ENCODE data around the gene KRT36. TPM values are rescaled to one million over a fixed set of nuclear protein-coding genes. Genes with fewer than 3 reads are reported as not detected.
A peak's percentile ranks its signal among the peaks of the same experiment; 100 is the strongest.

KRT36 gene
- polyA plus RNA-seq, 3 donors = 0.24 to 0.87 (median 0.25) TPM

DNA sequence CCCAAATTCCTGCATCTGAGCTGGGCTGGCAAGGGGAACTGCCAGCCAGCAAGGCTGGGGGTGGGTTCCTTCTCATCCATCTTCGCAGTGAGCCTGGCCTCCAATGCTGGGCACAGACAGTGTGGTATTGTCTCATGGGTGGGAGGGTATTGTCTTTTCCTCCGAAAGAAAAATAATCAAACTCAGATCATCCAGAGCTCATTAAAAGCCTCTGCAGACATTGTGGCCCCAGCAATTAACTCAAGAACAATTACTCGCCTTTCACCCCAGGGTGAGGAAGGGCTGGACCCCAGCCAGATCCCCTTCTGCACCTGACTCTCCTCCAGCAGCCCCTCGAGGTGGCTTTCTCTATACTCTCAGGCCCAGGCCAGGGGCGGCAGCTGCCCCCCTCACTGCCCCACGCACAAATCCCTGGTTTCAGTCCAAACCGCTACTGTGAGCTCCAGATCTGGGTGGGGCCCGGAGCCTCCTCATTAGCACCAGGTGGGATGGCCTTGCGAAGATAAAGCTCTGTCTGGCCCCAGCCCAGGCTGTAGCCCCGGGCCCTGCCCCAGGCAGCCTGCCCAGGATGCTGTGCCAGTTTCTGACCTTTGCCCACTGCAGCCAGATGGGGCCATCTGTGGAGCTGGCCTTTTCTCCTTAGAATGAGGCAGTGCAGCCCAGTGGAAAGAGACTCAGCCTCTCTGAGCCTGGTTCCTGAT is 31.3 kb upstream of the KRT36 start:
- no peak overlapping the region for H2AFZ ChIP-seq (ENCODE audit: insufficient read depth, low read depth, low read length, poor library complexity, severe bottlenecking)
- H3K27me3 ChIP-seq (ENCODE audit: control insufficient read depth in 2 of 2, insufficient read depth in 2 of 2, low read length in 2 of 2) = peaks cover 2 to 13% of the 10 kb centered on the region in 2 donors
- H3K36me3 ChIP-seq (replicated peaks in 1 of 2; ENCODE audit: control insufficient read depth in 1 of 2, insufficient read depth in 2 of 2, low read length in 2 of 2) = no peaks in the 10 kb centered on the region
- no peaks in the 10 kb centered on the region for H3K36me3 Mint-ChIP-seq
- H3K4me1 ChIP-seq (ENCODE audit: control insufficient read depth in 1 of 2, insufficient read depth in 2 of 2, low read length in 2 of 2) = peaks cover 9 to 11% of the 10 kb centered on the region in 2 donors
- peaks cover 13 to 24% (median 15%) of the 10 kb centered on the region in 3 donors for H3K27me3 Mint-ChIP-seq (ENCODE audit: low read depth in 3 of 3)
- no peak overlapping the region for H3K4me3 Mint-ChIP-seq
- no peak overlapping the region for H3K4me3 ChIP-seq (replicated peaks in 1 of 3; ENCODE audit: low read depth in 2 of 3, low read length in 3 of 3)
- no peak overlapping the region for H3K27ac Mint-ChIP-seq
- peaks cover 9% of the 10 kb centered on the region for H3K4me1 Mint-ChIP-seq
- no peaks in the 10 kb centered on the region for H3K9me3 ChIP-seq (replicated peaks in 1 of 2; ENCODE audit: control insufficient read depth in 1 of 2, insufficient read depth in 1 of 2, low read length in 2 of 2)
- peaks cover 0 to 1% (median 0%) of the 10 kb centered on the region in 7 donors for H3K9me3 Mint-ChIP-seq
- H3K27ac ChIP-seq (ENCODE audit: low read depth in 1 of 2, low read length in 2 of 2) = no peak overlapping the region
- H4K20me1 ChIP-seq (ENCODE audit: insufficient read depth, low read length) = no peaks in the 10 kb centered on the region
- TF ChIP-seq, protein P1, sequence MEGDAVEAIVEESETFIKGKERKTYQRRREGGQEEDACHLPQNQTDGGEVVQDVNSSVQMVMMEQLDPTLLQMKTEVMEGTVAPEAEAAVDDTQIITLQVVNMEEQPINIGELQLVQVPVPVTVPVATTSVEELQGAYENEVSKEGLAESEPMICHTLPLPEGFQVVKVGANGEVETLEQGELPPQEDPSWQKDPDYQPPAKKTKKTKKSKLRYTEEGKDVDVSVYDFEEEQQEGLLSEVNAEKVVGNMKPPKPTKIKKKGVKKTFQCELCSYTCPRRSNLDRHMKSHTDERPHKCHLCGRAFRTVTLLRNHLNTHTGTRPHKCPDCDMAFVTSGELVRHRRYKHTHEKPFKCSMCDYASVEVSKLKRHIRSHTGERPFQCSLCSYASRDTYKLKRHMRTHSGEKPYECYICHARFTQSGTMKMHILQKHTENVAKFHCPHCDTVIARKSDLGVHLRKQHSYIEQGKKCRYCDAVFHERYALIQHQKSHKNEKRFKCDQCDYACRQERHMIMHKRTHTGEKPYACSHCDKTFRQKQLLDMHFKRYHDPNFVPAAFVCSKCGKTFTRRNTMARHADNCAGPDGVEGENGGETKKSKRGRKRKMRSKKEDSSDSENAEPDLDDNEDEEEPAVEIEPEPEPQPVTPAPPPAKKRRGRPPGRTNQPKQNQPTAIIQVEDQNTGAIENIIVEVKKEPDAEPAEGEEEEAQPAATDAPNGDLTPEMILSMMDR (IDR thresholded peaks at IDR 0.05) = no peak
- no peak for DNase-seq
- intact Hi-C loops (cut with micrococcal nuclease) = no loop called here
- no peak overlapping the region for H3K4me2 ChIP-seq (replicated peaks; ENCODE audit: extremely low read depth, low read length, poor library complexity, severe bottlenecking)
- 90% methylated on average over 8 of the region's 10 CpGs for WGBS (ENCODE audit: insufficient coverage)
- no peaks in the 10 kb centered on the region for H3K79me2 ChIP-seq (ENCODE audit: insufficient read depth, low read length)
- no peak overlapping the region for H3K9ac ChIP-seq (ENCODE audit: insufficient read depth, low read length, poor library complexity, severe bottlenecking)

DNA sequence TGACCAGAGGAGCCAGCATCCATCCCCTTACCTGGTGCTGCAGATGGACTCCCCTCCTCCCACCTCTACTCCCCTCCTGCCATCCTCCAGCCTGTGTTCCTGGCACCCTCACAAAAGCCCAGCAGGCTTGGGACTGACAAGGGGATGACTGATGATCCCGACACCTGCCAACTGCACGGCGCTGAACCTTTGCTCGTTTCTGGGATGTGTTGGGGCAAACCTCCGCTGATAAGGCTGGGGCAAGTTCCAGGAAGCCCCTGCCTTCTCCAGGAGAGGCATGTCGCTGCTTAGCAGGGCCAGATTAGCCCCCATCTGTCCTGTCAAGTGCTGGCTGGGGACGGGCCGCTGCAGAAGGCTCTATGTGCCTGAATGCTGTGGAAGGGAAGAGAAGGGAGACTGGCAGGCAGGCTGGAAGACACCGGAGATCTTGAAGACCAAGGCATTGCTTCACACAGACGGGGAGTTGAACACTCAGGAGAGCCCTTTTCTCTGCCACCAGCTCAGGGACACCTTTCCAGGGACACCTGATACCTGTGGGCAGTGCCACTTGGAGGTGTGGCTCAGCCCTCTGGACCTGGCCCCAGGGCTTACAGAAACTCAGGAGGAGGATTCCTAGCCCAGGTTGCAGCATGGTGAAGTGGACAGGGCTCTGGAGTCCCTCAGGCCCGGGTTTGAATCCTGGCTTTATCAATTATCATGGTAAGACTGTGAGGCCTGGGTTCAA is 30.0 kb upstream of the KRT36 start:
- H3K27ac Mint-ChIP-seq = peak overlapping the region in 1 of 7 donors; percentile 74
- H3K36me3 ChIP-seq (replicated peaks in 1 of 2; ENCODE audit: control insufficient read depth in 1 of 2, insufficient read depth in 2 of 2, low read length in 2 of 2) = no peaks in the 10 kb centered on the region
- WGBS (ENCODE audit: insufficient coverage) = 82% methylated on average over 9 of the region's 11 CpGs
- peaks cover 6 to 17% (median 10%) of the 10 kb centered on the region in 3 donors for H3K27me3 Mint-ChIP-seq (ENCODE audit: low read depth in 3 of 3)
- H3K4me3 Mint-ChIP-seq = no peak overlapping the region
- peaks cover 9% of the 10 kb centered on the region for H3K4me1 Mint-ChIP-seq
- TF ChIP-seq, protein P1 (IDR thresholded peaks at IDR 0.05) = no peak
- peaks cover 0 to 2% of the 10 kb centered on the region in 2 donors for H3K27me3 ChIP-seq (ENCODE audit: control insufficient read depth in 2 of 2, insufficient read depth in 2 of 2, low read length in 2 of 2)
- no peaks in the 10 kb centered on the region for H3K79me2 ChIP-seq (ENCODE audit: insufficient read depth, low read length)
- intact Hi-C loops (cut with micrococcal nuclease) = no loop called here
- H3K4me1 ChIP-seq (ENCODE audit: control insufficient read depth in 1 of 2, insufficient read depth in 2 of 2, low read length in 2 of 2) = peaks cover 9 to 11% of the 10 kb centered on the region in 2 donors
- H3K9ac ChIP-seq (ENCODE audit: insufficient read depth, low read length, poor library complexity, severe bottlenecking) = no peak overlapping the region
- no peak overlapping the region for H3K4me3 ChIP-seq (replicated peaks in 1 of 3; ENCODE audit: low read depth in 2 of 3, low read length in 3 of 3)
- no peaks in the 10 kb centered on the region for H3K36me3 Mint-ChIP-seq
- H3K9me3 Mint-ChIP-seq = no peaks in the 10 kb centered on the region
- no peak for DNase-seq
- no peaks in the 10 kb centered on the region for H3K9me3 ChIP-seq (replicated peaks in 1 of 2; ENCODE audit: control insufficient read depth in 1 of 2, insufficient read depth in 1 of 2, low read length in 2 of 2)
- no peaks in the 10 kb centered on the region for H4K20me1 ChIP-seq (ENCODE audit: insufficient read depth, low read length)
- no peak overlapping the region for H2AFZ ChIP-seq (ENCODE audit: insufficient read depth, low read depth, low read length, poor library complexity, severe bottlenecking)
- no peak overlapping the region for H3K27ac ChIP-seq (ENCODE audit: low read depth in 1 of 2, low read length in 2 of 2)
- H3K4me2 ChIP-seq (replicated peaks; ENCODE audit: extremely low read depth, low read length, poor library complexity, severe bottlenecking) = no peak overlapping the region

Measured in CD14-positive monocyte (primary cell).